ENCODE data around the gene PHF20. TPM values are rescaled to one million over a fixed set of nuclear protein-coding genes. Genes with fewer than 3 reads are reported as not detected.

The PHF20 gene
- total RNA-seq, 4 donors from 2014 or later = 13.6 to 33.2 (median 16.6) TPM

- WGBS, 2 donors = 82 to 97% methylated on average over 2 of the region's 2 CpGs
- no peak overlapping the region for H3K27ac ChIP-seq
- DNase-seq = no peak
Measured at GRCh38 chr20:35831971-35832370, 60.2 kb downstream of the PHF20 start.

DNA sequence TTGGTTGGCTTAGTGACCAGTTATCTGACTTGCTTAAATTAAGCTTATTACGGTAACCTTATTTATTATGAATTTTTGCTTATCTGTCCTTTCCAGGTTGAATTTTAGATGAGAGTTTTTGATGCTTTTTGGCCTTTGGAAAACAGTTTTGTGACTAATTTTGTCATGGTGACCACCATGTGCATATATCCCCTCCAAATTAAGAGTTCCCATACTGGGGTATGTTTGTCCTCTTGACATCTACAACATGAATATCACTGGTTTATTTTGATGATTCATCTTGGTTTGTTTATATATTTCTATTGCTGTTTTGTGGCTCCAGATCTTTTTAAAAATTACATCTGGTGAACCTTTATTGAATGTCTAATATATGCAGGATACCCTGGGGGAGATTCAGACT is 61.4 kb downstream of the PHF20 start:
- no peaks in the 10 kb centered on the region for H3K9me3 ChIP-seq
- WGBS, 2 donors = 93 to 94% methylated on average over 1 of the region's 1 CpG
- no peaks in the 10 kb centered on the region for H3K36me3 ChIP-seq
- no peak overlapping the region for H3K4me3 ChIP-seq
- intact Hi-C loops (cut with DNase I) = no loop called here
- H3K27ac ChIP-seq = no peak overlapping the region
- no peak for DNase-seq
- H3K27me3 ChIP-seq = no peaks in the 10 kb centered on the region
- TF ChIP-seq POLR2A (IDR thresholded peaks at IDR 0.05) = no peak
- TF ChIP-seq CTCF (IDR thresholded peaks at IDR 0.05) = no peak
- peaks cover 4 to 23% (median 6%) of the 10 kb centered on the region in 3 donors for H3K4me1 ChIP-seq

More at GRCh38 chr20:35831971-35832370, 60.2 kb downstream of the PHF20 start:
- intact Hi-C loops (cut with DNase I) = no loop called here
- Histone ChIP-seq H3K4me1 (peaks cover 4 to 18% (median 10%) of the 10 kb centered on the region in 3 donors), H3K27me3 (no peaks in the 10 kb centered on the region), H3K4me3 (no peak overlapping the region), H3K9me3 (no peaks in the 10 kb centered on the region), H3K36me3 (no peaks in the 10 kb centered on the region)
- TF ChIP-seq CTCF (IDR thresholded peaks at IDR 0.05) (no peak), POLR2A (IDR thresholded peaks at IDR 0.05) (no peak)

DNA sequence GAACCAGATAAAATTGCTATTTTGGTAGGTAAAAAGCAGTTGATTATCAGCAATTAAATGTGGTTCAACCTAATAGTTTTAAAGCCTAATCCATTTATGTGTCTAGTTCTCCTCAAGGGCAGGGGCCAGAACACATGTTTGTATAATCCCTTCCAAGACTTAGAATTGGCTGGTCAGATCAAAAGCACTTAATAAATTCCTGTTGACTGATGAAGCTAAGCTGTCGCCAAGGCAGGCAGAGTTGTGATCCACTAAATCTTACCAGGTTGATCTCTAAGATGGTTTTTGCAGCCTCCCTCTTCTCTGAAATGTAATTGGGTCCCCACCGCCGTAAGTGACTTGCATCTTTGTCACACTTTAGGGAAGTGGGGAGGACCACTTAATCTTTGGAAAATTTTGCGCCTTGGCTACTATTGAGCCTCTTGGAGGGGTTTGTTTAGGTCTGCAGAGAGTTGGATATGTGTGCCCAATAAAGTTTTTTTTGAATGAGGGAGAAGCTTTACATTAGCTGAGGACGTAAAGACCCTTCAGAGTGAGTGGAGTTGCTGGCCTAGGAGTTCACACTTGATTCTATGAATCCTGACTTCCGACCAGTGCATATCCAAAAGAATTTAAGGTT is 65.9 kb downstream of the PHF20 start:
- intact Hi-C loops (cut with DNase I) = no loop called here
- TF ChIP-seq POLR2A (IDR thresholded peaks at IDR 0.05) (no peak), CTCF (IDR thresholded peaks at IDR 0.05) (no peak)
- no peak for DNase-seq
- Histone ChIP-seq H3K36me3 (peaks cover 0 to 8% (median 4%) of the 10 kb centered on the region in 3 donors), H3K27me3 (no peaks in the 10 kb centered on the region), H3K4me1 (peaks cover 0 to 14% (median 0%) of the 10 kb centered on the region in 3 donors), H3K4me3 (no peak overlapping the region), H3K9me3 (no peaks in the 10 kb centered on the region), H3K27ac (no peak overlapping the region)
- 77 to 80% methylated on average over 6 of the region's 6 CpGs for WGBS, 2 donors

DNA sequence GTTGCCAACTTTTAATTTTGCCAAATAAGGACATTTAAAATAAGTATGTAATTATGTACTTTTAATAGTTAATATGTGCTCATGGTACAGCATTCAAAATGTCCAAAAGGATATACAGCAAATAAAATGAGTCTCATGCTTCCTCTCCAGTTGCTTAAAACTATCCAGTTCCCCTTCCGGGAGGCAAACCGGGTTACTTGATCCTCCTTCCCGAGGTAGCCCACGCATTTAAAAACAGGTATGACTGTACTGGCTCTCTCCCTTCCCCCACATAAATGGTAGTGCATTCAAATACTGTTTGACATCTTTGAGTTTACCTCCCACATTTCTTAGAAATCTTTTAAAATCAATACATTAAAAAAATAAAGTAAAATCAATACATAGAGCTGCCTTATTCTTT is 66.4 kb downstream of the PHF20 start:
- TF ChIP-seq POLR2A (IDR thresholded peaks at IDR 0.05) (no peak), CTCF (IDR thresholded peaks at IDR 0.05) (no peak)
- Histone ChIP-seq H3K27me3 (no peaks in the 10 kb centered on the region), H3K27ac (no peak overlapping the region), H3K4me1 (peaks cover 0 to 14% (median 0%) of the 10 kb centered on the region in 3 donors), H3K9me3 (no peaks in the 10 kb centered on the region), H3K36me3 (peaks cover 0 to 14% (median 7%) of the 10 kb centered on the region in 3 donors), H3K4me3 (no peak overlapping the region)
- intact Hi-C loops (cut with DNase I) = no loop called here
- 92 to 97% methylated on average over 4 of the region's 4 CpGs for WGBS, 2 donors
- DNase-seq = no peak

DNA sequence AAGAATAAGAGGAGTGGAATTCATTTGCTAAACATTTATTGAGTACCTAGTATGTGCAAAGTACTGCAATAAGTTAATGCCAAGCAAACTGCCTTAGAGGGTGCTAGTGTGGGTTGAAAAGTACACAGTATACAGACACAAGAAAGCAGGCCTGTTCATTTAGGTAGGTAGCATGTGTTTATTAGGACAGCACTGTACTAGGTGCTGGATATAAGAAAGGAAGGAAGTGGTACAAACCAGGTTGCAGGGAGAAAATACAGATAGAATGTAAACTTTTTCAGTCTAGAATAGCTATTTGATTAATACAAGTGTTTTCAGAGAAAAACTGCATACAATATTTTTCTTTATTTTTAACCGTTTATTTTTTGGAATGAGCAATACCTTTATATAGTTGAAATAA is 68.1 kb downstream of the PHF20 start:
- TF ChIP-seq POLR2A (IDR thresholded peaks at IDR 0.05) (no peak), CTCF (IDR thresholded peaks at IDR 0.05) (no peak)
- Histone ChIP-seq H3K27me3 (no peaks in the 10 kb centered on the region), H3K4me1 (peaks cover 0 to 14% (median 0%) of the 10 kb centered on the region in 3 donors), H3K27ac (no peak overlapping the region), H3K36me3 (peaks cover 0 to 31% (median 12%) of the 10 kb centered on the region in 3 donors), H3K4me3 (no peak overlapping the region), H3K9me3 (peaks cover 0 to 7% (median 5%) of the 10 kb centered on the region in 3 donors)
- intact Hi-C loops (cut with DNase I) = no loop called here
- no peak for DNase-seq
- WGBS, 2 donors = 76 to 79% methylated on average over 1 of the region's 1 CpG

All from esophagus squamous epithelium (tissue), 5 donors.